A549 (cell line): Measurements from ENCODE around the gene MINAR1. TPM values are rescaled to one million over a fixed set of nuclear protein-coding genes. Genes with fewer than 3 reads are reported as not detected.

Source experiments
- ATAC-seq, 2 experiments: fragments of 200-7000 bp in 1 of 2; fragments of >200 bp in 1 of 2; cut with Nextera tagmentation in 1 of 2; cut with Tn5 transposase in 1 of 2; 3 replicates each; pipeline versions ENCODE4 v1.8.0 to v1.9.1; 2018 to 2020; ENCODE audit warnings: mild to moderate bottlenecking in 1 of 2, moderate library complexity in 1 of 2
- CTCF ChIA-PET: fragments of 300-600 bp; sonication (Branson Sonifier 250); formaldehyde crosslinking; extraction: SDS; loops from one replicate; lab custom pipeline; 2021; ENCODE audit warnings: antibody characterized with exemption, inconsistent platforms; lab: Yijun Ruan, JAX
- POLR2A ChIA-PET: fragments of 350-600 bp; formaldehyde crosslinking; extraction: SDS; loops from one replicate; lab custom pipeline; 2021; ENCODE audit warnings: antibody characterized with exemption, inconsistent platforms; lab: Yijun Ruan, JAX
- DNase-seq, 2 experiments: peaks; one replicate each; pipeline versions ENCODE4 v3.0.0 to v3.0.0-alpha.2; 2011 to 2016; ENCODE audit warnings: low read depth in 1 of 2, low spot score in 1 of 2
- FAIRE-seq: peaks from 2 replicates; lab custom pipeline; 2011; peaks lifted over from hg19 to GRCh38; lab: Jason Lieb, UNC
- H3K27ac ChIP-seq, 2 experiments: fragments of >200 bp; sonication (Bioruptor Twin); formaldehyde crosslinking; 3 replicates each; pipeline ENCODE4 v1.5.1; 2016 to 2017
- H3K4me1 ChIP-seq: fragments of >200 bp; sonication (Bioruptor Twin); formaldehyde crosslinking; 3 replicates; pipeline ENCODE4 v1.6.1; 2016
- H3K4me2 ChIP-seq: fragments of >200 bp; sonication (Bioruptor Twin); formaldehyde crosslinking; 3 replicates; pipeline ENCODE4 v1.6.1; 2016
- H3K4me3 ChIP-seq: fragments of >200 bp; sonication (Bioruptor Twin); formaldehyde crosslinking; 3 replicates; pipeline ENCODE4 v1.5.1; 2016
- H3K9me3 ChIP-seq: fragments of >200 bp; sonication (Bioruptor Twin); formaldehyde crosslinking; 3 replicates; pipeline ENCODE4 v1.6.1; 2016
- CEBPB ChIP-seq, 2 experiments: fragments of >200 bp in 1 of 2; sonication (Bioruptor Twin) in 1 of 2; formaldehyde crosslinking in 1 of 2; IDR thresholded peaks; 2 replicates each; pipeline ENCODE4 v1.6.1; 2012 to 2016
- HDAC2 ChIP-seq: fragments of 200-600 bp; sonication (generic); IDR thresholded peaks from 2 replicates; pipeline ENCODE4 v1.6.1; 2016
- HEYL ChIP-seq: fragments of 250-450 bp; sonication (Bioruptor Pico); IDR thresholded peaks from 2 replicates; pipeline ENCODE4 v1.8.0; 2021; ENCODE audit warnings: mild to moderate bottlenecking, moderate library complexity
- HMGXB4 ChIP-seq: fragments of 250-450 bp; sonication (Bioruptor Pico); IDR thresholded peaks from 2 replicates; pipeline ENCODE4 v1.5.0; 2021; ENCODE audit warnings: mild to moderate bottlenecking, moderate library complexity, borderline replicate concordance
- JUN ChIP-seq, 2 experiments: fragments of >200 bp; sonication (Bioruptor Twin); formaldehyde crosslinking; IDR thresholded peaks; 2 replicates in 1 of 2; 3 replicates in 1 of 2; pipeline ENCODE4 v1.6.1; 2016 to 2017
- KDM1A ChIP-seq: fragments of 200-600 bp; sonication (generic); IDR thresholded peaks from 2 replicates; pipeline ENCODE4 v1.6.1; 2016; ENCODE audit warnings: low read depth, mild to moderate bottlenecking
- MAX ChIP-seq: IDR thresholded peaks from 2 replicates; pipeline ENCODE4 v1.6.1; 2012
- MAZ ChIP-seq: fragments of 150-350 bp; IDR thresholded peaks from 2 replicates; pipeline ENCODE4 v1.6.1; 2014; ENCODE audit warnings: antibody characterized with exemption, low read depth, low read length, borderline replicate concordance
- MYC ChIP-seq: IDR thresholded peaks from 2 replicates; pipeline ENCODE4 v1.6.1; 2012; ENCODE audit warnings: mild to moderate bottlenecking, inconsistent platforms, low read length, improper control_type of control experiment, borderline replicate concordance
- NR3C1 ChIP-seq: fragments of >200 bp; sonication (Bioruptor Twin); formaldehyde crosslinking; IDR thresholded peaks from 3 replicates; pipeline ENCODE4 v1.6.1; 2017
- PHF8 ChIP-seq: fragments of 200-600 bp; sonication (generic); IDR thresholded peaks from 2 replicates; pipeline ENCODE4 v1.6.1; 2016; ENCODE audit warnings: low read depth, mild to moderate bottlenecking, antibody characterized with exemption, moderate library complexity, borderline replicate concordance
- POLR2A ChIP-seq: IDR thresholded peaks from 2 replicates; pipeline ENCODE4 v1.6.1; 2012; ENCODE audit warnings: mild to moderate bottlenecking, low read length
- RAD21 ChIP-seq, 2 experiments: fragments of >200 bp in 1 of 2; sonication (Bioruptor Twin) in 1 of 2; formaldehyde crosslinking in 1 of 2; IDR thresholded peaks in 1 of 2; conservative IDR thresholded peaks in 1 of 2; 2 replicates in 1 of 2; 3 replicates in 1 of 2; pipeline ENCODE4 v1.6.1; 2012 to 2018; ENCODE audit warnings: inconsistent platforms in 1 of 2
- REST ChIP-seq: fragments of 200-600 bp; sonication (generic); IDR thresholded peaks from 2 replicates; pipeline ENCODE4 v1.6.1; 2016; ENCODE audit warnings: antibody characterized with exemption, mild to moderate bottlenecking, moderate library complexity
- USF2 ChIP-seq: fragments of 450-650 bp; IDR thresholded peaks from 2 replicates; pipeline ENCODE4 v1.6.1; 2014; ENCODE audit warnings: antibody characterized with exemption
- ZC3H11A ChIP-seq: fragments of 450-650 bp; IDR thresholded peaks from 2 replicates; pipeline ENCODE4 v1.6.1; 2014; ENCODE audit warnings: antibody characterized with exemption, mild to moderate bottlenecking
- WGBS: methylation state at CpG from one replicate; pipeline ENCODE4 v1.1.6; 2017; ENCODE audit errors: missing lambda C conversion rate; 5-methylcytosine and 5-hydroxymethylcytosine counted together
- polyA plus RNA-seq, 4 experiments: library from polyadenylated mRNA; depleted of rRNA in 3 of 4; stranded (reverse); fragments of >200 nt; fragmentation: RNase III in 1 of 4; extraction: RNeasy Plus Mini Kit Qiagen cat#74134 plus additional on column Dnase treatment in 1 of 4; gene quantifications; 2 replicates in 3 of 4; 3 replicates in 1 of 4; pipeline ENCODE4 v1.2.3, GENCODE V29; 2011 to 2017

MINAR1 gene
- polyA plus RNA-seq, 2 of the 4 experiments (the other 2 are of a cell fraction), result 0.87 to 0.88 TPM

- no peak for ATAC-seq
- POLR2A ChIA-PET, result no interaction called here
Observed at GRCh38 chr15:79463043-79463780, 31.1 kb downstream of the MINAR1 start.

GRCh38 chr15:79463781-79464270 is 31.7 kb downstream of the MINAR1 start:
- no peak overlapping the region for H3K4me3 ChIP-seq
- no peak for TF ChIP-seq PHF8
- no peak for TF ChIP-seq CEBPB (IDR thresholded peaks at IDR 0.05)
- no peak for TF ChIP-seq MYC
- TF ChIP-seq HEYL (CRISPR knock-in tag), result no peak
- no peak for TF ChIP-seq NR3C1
- no peak for TF ChIP-seq RAD21 (conservative IDR thresholded peaks at IDR 0.05 in 1 of 2, IDR thresholded peaks at IDR 0.05 in 1 of 2)
- TF ChIP-seq, all 56 proteins: peak for 0
- no peak for FAIRE-seq
- Histone ChIP-seq H3K4me2 (no peak overlapping the region), H3K4me1 (no peaks in the 10 kb centered on the region), H3K9me3 (no peaks in the 10 kb centered on the region), H3K27ac (no peak overlapping the region)
- ChIA-PET POLR2A (no interaction called here), CTCF (interaction anchor here (0.5 to 1.0 kb wide), 3 partner anchors 83 to 906 kb away, joined by 3 to 5 read pairs (median 3); no protein-coding TSS in a partner anchor)
- ATAC-seq, result no peak
- 59% methylated on average over 4 of the region's 4 CpGs for WGBS
- DNase-seq, result no peak

More at GRCh38 chr15:79463043-79463780, 31.1 kb downstream of the MINAR1 start:
- Histone ChIP-seq H3K9me3 (no peaks in the 10 kb centered on the region), H3K4me2 (no peak overlapping the region), H3K4me1 (no peaks in the 10 kb centered on the region), H3K4me3 (no peak overlapping the region), H3K27ac (no peak overlapping the region)
- FAIRE-seq (no peak), DNase-seq (no peak)
- no peak for TF ChIP-seq NR3C1
- TF ChIP-seq HMGXB4 (CRISPR knock-in tag), result no peak
- no peak for TF ChIP-seq ZC3H11A
- no peak for TF ChIP-seq MAZ
- no peak for TF ChIP-seq MYC
- TF ChIP-seq HDAC2, result no peak
- no peak for TF ChIP-seq MAX
- TF ChIP-seq USF2, result no peak
- TF ChIP-seq CEBPB (IDR thresholded peaks at IDR 0.05), result no peak
- TF ChIP-seq JUN (IDR thresholded peaks at IDR 0.05), result no peak
- TF ChIP-seq POLR2A, result no peak
- no peak for TF ChIP-seq KDM1A
- no peak for TF ChIP-seq REST
- 68% methylated on average over 14 of the region's 18 CpGs for WGBS
- CTCF ChIA-PET, result interaction anchor here (0.5 to 1.0 kb wide), 3 partner anchors 82 to 906 kb away, joined by 3 to 5 read pairs (median 3); no protein-coding TSS in a partner anchor
